HL-60/S4 treated with retinoic acid at 250 ng/mL for 4 days and 3 days (cell line): ENCODE measurements around the gene RGPD8.

ENCODE experiments used
- in situ Hi-C: fragments of 300-500 bp; cut with MboI; formaldehyde crosslinking; loops from 2 replicates; pipeline ENCODE4 v1.7.0; 2022; ENCODE audit warnings: low sequenced_read_pairs

Gene RGPD8

DNA sequence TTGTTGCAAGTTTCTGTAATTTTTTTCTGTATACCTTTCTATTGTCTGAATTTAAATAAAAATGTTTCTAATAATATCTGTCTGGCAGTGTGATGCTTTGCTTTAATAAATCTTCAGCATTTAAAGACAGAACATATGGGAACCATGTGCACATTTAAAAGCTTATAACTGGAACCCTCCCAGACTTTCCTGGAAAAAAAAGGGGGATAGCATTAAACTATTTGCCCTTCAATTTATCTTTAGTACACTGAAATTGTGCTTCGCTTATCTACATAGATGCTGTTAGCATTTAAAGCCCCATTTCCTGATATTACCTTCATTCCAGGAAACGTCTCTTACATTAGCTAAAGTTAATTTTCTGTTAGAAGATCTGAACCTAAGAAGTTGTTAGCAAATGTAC lies 93.5 kb downstream of the RGPD8 start:
- in situ Hi-C loops = no loop called here

- in situ Hi-C loops = no loop called here
Measured at GRCh38 chr2:112335600-112335999, 97.8 kb downstream of the RGPD8 start.

GRCh38 chr2:112332123-112332696 lies 101.2 kb downstream of the RGPD8 start:
- in situ Hi-C loops = no loop called here

GRCh38 chr2:112322919-112323318 lies 110.5 kb downstream of the RGPD8 start:
- in situ Hi-C loops = no loop called here

GRCh38 chr2:112321375-112322320 lies 111.8 kb downstream of the RGPD8 start:
- in situ Hi-C loops = no loop called here
